H1 (cell line): Measurements from ENCODE around the gene FAM131A. TPM values are rescaled to one million over a fixed set of nuclear protein-coding genes. Genes with fewer than 3 reads are reported as not detected.

ENCODE experiments used
- HDAC6 ChIP-seq: IDR thresholded peaks from one replicate; pipeline ENCODE4 v1.7.1; 2012; ENCODE audit warnings: low read depth, mild to moderate bottlenecking, inconsistent platforms, low read length, moderate library complexity
- polyA plus RNA-seq, 7 experiments: library from polyadenylated mRNA; depleted of rRNA in 3 of 7; stranded (reverse) in 5 of 7; unstranded in 2 of 7; fragments of >200 nt in 5 of 7; fragments of 200-250 nt in 2 of 7; gene quantifications; 1 replicate in 5 of 7; 2 replicates in 1 of 7; 4 replicates in 1 of 7; pipeline versions ENCODE4 v1.2.1 to v1.2.3, GENCODE V29; 2011 to 2013; ENCODE audit warnings: missing spikeins in 2 of 7, mixed read lengths in 2 of 7
- total RNA-seq: library from RNA; stranded (reverse); fragmentation: NEBNext Ultra II Directional; extraction: Animal tissue kit (Norgen Biotek cat#: 25700); gene quantifications from 2 replicates; pipeline ENCODE4 v1.2.1, GENCODE V29; 2021

Gene FAM131A
- total and polyA plus RNA-seq, 2 of the 8 experiments (the other 6 are each of a cell fraction or from before 2014, with no cell fraction given) = 16.0 to 21.9 TPM

GRCh38 chr3:184373422-184373821 lies 36.0 kb downstream of the FAM131A start (continued):
- TF ChIP-seq HDAC6 = no peak
- TF ChIP-seq, all 59 proteins: peak for 0
